SJSA1 (cell line): Measurements from ENCODE around the gene THSD7A. TPM values are rescaled to one million over a fixed set of nuclear protein-coding genes. Genes with fewer than 3 reads are reported as not detected.

ENCODE experiments used
- DNase-seq, 2 experiments: peaks; one replicate each; pipeline ENCODE4 v3.0.0-alpha.2; 2015 to 2020; ENCODE audit warnings: low spot score in 2 of 2, low read depth in 1 of 2
- H3K27ac ChIP-seq: fragments of 250-450 bp; sonication (Bioruptor Pico); 2 replicates; pipeline ENCODE4 v1.5.1; 2020; ENCODE audit warnings: mild to moderate bottlenecking, moderate library complexity
- H3K27me3 ChIP-seq: fragments of 250-450 bp; sonication (Bioruptor Pico); replicated peaks from 2 replicates; pipeline ENCODE4 v1.5.1; 2020; ENCODE audit warnings: mild to moderate bottlenecking, moderate library complexity
- H3K36me3 ChIP-seq: fragments of 250-450 bp; sonication (Bioruptor Pico); 2 replicates; pipeline ENCODE4 v1.5.1; 2020; ENCODE audit warnings: mild to moderate bottlenecking
- H3K4me1 ChIP-seq: fragments of 250-450 bp; sonication (Bioruptor Pico); replicated peaks from 2 replicates; pipeline ENCODE4 v1.6.1; 2021; ENCODE audit warnings: mild to moderate bottlenecking
- H3K4me3 ChIP-seq: fragments of 250-450 bp; sonication (Bioruptor Pico); 2 replicates; pipeline ENCODE4 v1.5.1; 2020; ENCODE audit warnings: mild to moderate bottlenecking
- H3K9me3 ChIP-seq: fragments of 250-450 bp; sonication (Bioruptor Pico); replicated peaks from 2 replicates; pipeline ENCODE4 v1.5.1; 2020; ENCODE audit warnings: mild to moderate bottlenecking
- total RNA-seq: library from RNA; depleted of rRNA; stranded (reverse); fragments of >200 nt; shearing (Covaris generic); gene quantifications from 2 replicates; pipeline ENCODE4 v1.2.3, GENCODE V29; 2014

THSD7A gene
- total RNA-seq, 1 experiment from 2014 or later, result not detected

DNA sequence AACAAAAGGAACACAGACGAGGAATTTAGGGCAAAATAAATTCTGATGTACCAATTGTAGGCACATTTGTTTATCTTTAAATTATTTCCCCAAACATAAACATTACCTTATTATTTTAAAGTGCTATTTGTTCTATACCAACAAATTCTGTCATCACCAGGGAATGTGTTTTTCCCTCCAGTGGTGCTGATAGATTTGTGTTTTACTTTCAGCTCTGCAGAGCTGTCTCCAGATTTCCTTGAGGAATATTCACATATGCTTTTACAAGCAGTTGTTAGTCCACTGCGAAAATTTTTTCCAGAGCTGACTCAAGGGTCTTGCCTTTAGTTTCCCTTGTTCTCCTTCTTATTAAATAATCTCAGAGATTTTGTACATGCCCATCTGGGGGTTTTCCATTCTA is 495.6 kb downstream of the THSD7A start:
- Histone ChIP-seq H3K36me3 (no peaks in the 10 kb centered on the region), H3K27me3 (no peaks in the 10 kb centered on the region), H3K9me3 (no peaks in the 10 kb centered on the region), H3K4me1 (no peaks in the 10 kb centered on the region), H3K4me3 (no peak overlapping the region), H3K27ac (no peak overlapping the region)
- no peak for DNase-seq

DNA sequence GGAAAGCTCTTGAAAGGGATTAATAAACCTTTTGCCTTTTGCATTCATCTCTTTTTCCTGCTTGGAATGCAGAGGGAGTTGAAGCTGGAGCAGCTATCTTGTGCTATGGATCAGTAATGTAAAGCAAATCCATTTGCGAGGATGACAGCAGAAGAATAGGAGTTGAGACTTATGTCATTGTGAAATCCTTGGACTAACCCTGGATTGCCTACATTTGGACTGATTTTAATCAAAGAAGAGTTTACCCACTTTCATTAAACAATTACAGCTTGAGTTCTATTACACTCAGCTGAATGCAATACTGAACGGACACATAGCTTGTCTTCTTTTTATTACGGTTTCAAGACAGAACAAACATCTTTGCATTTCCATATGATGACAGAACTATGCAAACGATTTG is 496.1 kb downstream of the THSD7A start:
- Histone ChIP-seq H3K4me1 (no peaks in the 10 kb centered on the region), H3K4me3 (no peak overlapping the region), H3K36me3 (no peaks in the 10 kb centered on the region), H3K9me3 (no peaks in the 10 kb centered on the region), H3K27me3 (no peaks in the 10 kb centered on the region), H3K27ac (no peak overlapping the region)
- no peak for DNase-seq

DNA sequence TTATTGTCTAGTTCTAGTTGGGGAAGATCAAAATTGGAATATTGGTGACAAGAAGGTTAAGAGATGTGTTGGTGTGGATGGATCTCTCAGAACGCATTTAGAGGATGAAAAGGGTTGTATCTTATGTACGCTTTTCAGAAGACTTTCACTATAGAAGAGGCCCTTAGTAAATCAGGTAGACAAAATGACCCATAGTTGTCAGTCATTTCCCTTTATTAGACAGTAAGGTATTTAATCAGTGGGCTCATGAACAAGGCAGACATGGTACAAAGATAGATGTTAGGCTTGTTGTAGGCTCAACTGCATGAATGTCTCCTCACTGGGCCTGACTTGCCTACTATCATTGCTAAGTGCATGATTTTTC is 499.2 kb downstream of the THSD7A start:
- Histone ChIP-seq H3K27ac (no peak overlapping the region), H3K4me3 (no peak overlapping the region), H3K4me1 (no peaks in the 10 kb centered on the region), H3K9me3 (no peaks in the 10 kb centered on the region), H3K27me3 (no peaks in the 10 kb centered on the region), H3K36me3 (no peaks in the 10 kb centered on the region)
- DNase-seq, result no peak

DNA sequence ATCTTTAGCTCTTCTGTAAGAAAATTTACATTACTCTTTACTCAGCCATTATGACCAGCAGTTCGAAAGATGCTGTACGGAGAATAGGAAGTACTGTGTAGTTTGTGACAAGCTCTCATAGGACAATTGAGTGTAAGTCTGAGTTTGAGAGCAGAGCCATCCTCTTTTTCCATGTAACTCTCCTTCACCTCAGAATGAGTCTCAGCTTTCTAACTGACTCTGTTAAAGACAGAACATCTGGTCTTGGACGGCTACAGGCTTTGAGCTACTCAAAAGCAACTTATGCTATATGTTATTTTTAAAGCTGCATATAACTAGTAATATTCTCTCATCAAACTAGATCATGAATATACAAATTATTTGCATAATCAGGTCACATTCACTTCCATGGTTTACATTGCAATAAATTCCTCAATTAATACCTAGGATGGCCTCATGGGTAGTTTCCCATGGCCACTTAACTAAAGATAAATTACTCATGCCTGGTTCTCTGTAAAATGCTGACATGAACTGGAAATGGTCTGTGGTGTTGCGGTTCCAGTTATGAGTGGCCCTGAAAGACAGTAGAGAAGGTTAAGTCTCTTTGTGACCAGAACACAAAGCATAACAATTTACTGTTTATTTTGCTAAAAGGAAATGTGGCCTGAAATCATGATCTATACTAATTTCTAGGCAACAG is 499.7 kb downstream of the THSD7A start:
- Histone ChIP-seq H3K36me3 (no peaks in the 10 kb centered on the region), H3K27ac (no peak overlapping the region), H3K4me1 (no peaks in the 10 kb centered on the region), H3K9me3 (no peaks in the 10 kb centered on the region), H3K4me3 (no peak overlapping the region), H3K27me3 (no peaks in the 10 kb centered on the region)
- no peak for DNase-seq

DNA sequence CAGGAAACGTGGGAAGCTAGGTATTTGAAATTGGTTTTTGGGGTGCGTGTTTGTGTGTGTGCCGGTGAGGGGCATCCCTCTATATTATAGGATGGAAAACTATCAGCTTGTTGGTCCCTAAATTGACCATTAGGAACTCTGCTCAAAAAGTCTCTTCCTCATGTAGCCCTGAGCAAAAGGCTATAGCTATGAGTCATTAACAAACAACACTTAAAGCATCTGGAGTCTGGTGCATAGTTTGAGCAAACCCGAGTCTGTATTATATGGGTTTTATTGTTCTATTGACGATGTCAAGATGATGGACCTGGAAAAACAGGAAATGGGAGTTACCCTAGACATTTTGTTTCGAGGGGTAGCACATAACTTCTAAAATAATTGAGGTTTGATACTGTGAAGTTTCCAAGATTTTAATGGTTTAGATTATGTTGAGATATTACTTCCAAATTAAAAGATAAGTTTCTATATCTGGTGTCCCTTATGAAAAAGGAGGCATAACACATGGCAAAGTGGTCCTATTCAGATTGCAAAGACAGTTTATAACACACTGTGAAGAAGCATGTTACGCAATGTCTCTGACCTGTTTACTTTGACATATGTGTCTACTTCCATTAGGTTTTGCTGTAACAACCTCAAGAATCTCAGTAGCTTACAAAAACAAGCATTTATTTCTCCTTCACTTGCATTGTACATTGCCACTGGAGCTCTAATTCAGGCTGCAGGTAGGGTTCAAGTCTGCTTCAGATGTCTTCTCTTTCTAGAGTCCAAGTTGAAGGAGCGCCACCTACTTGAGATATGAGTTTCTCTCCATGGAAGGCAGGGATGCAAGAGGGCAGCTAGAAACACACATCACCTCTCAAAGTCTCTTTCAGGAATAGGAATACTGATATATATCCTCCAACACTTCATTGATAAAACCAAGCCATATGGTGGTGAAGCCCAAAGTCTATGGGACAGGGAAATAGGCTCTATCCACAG is 500.6 kb downstream of the THSD7A start:
- DNase-seq, result no peak

DNA sequence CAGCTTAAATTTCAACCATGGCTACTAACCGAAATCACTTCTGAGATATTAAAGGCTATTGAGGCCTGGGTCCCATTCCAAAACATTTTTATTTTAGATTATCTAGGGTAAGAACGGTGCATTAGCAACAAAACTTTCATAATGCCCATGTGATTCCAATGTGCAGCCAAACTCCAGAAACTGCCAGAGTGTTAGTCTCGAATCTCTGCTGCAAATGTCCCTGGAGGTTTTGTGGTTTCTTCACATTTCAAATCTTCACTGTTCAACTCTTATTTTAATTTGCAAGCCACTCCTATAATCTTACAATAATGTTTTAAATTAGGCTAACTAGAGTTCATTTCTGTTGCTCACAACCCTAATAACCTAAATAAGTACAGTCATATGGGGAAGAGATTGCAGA is 501.3 kb downstream of the THSD7A start:
- H3K27me3 ChIP-seq, result no peaks in the 10 kb centered on the region

More for the DNA sequence above, 500.6 kb downstream of the THSD7A start:
- Histone ChIP-seq H3K9me3 (no peaks in the 10 kb centered on the region), H3K4me1 (no peaks in the 10 kb centered on the region), H3K4me3 (no peak overlapping the region), H3K27me3 (no peaks in the 10 kb centered on the region), H3K27ac (no peak overlapping the region), H3K36me3 (no peaks in the 10 kb centered on the region)

DNA sequence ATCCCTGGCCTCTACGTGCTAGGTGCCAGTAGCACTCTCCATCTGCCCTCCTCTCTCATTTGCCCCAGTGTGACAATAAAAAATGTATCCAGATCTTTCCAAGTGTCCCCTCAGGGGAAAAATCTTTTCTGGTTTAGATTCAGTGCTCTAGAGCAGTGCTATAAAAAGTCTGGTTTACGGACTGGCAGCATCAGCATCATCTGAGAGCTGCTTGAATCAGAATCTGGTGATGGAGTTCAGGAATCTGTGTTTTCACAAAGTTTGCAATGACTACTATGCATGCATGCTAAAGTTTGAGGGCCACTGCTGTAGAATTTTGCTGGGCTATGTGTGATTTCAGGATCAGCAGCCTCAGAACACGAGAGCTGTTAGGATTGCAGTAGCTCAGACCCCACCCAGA is 501.8 kb downstream of the THSD7A start:
- no peak overlapping the region for H3K27ac ChIP-seq
- H3K4me1 ChIP-seq, result no peaks in the 10 kb centered on the region
- no peaks in the 10 kb centered on the region for H3K27me3 ChIP-seq
- no peak overlapping the region for H3K4me3 ChIP-seq
- no peaks in the 10 kb centered on the region for H3K9me3 ChIP-seq
- H3K36me3 ChIP-seq, result no peaks in the 10 kb centered on the region
- no peak for DNase-seq

More for the DNA sequence above, 501.3 kb downstream of the THSD7A start:
- H3K36me3 ChIP-seq, result no peaks in the 10 kb centered on the region
- no peaks in the 10 kb centered on the region for H3K9me3 ChIP-seq
- H3K27ac ChIP-seq, result no peak overlapping the region
- H3K4me1 ChIP-seq, result no peaks in the 10 kb centered on the region
- no peak overlapping the region for H3K4me3 ChIP-seq
- DNase-seq, result no peak

DNA sequence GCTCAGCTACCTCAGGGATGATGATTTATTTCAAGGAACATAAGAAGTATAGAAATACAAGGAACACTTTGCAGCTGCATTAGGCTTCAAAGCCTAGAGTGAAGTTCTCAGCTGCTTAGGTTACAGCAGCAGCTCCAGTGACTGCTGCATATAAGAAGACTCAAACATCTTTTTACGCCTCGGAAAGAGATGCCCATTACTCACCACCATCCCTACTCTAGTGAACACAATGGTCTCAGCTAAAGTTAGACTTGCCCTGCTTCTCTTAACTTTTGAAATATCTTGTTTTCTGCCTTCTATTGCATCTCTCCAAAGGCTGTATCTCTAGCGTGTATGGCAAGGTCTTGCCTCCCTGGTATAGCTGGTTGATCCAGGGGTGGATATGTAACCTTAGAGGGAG is 502.4 kb downstream of the THSD7A start:
- no peaks in the 10 kb centered on the region for H3K36me3 ChIP-seq
- no peak overlapping the region for H3K27ac ChIP-seq
- DNase-seq, result no peak

DNA sequence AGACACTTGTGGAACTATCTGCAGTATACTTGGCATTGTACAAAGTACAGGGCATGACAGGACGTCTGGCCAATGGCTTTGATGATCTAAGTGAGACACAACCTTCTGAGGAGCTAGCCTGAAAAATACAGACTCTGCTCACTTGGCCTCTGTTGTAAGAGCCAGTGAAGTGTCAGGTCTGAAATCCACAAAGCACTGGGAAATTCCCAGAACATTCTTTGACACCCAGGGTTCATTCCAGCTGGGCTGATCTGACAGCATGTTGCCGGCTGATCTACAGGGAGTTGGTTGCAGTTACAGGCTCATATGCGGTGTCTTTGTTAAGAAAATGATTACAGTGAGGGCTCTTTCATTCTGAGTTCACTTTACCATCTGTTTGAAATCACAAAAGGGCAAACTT is 503.7 kb downstream of the THSD7A start:
- Histone ChIP-seq H3K27me3 (no peaks in the 10 kb centered on the region), H3K36me3 (no peaks in the 10 kb centered on the region), H3K4me1 (no peaks in the 10 kb centered on the region), H3K9me3 (no peaks in the 10 kb centered on the region), H3K27ac (no peak overlapping the region), H3K4me3 (no peak overlapping the region)
- no peak for DNase-seq

More for the DNA sequence above, 502.4 kb downstream of the THSD7A start:
- H3K4me3 ChIP-seq, result no peak overlapping the region
- no peaks in the 10 kb centered on the region for H3K27me3 ChIP-seq
- no peaks in the 10 kb centered on the region for H3K4me1 ChIP-seq
- no peaks in the 10 kb centered on the region for H3K9me3 ChIP-seq

DNA sequence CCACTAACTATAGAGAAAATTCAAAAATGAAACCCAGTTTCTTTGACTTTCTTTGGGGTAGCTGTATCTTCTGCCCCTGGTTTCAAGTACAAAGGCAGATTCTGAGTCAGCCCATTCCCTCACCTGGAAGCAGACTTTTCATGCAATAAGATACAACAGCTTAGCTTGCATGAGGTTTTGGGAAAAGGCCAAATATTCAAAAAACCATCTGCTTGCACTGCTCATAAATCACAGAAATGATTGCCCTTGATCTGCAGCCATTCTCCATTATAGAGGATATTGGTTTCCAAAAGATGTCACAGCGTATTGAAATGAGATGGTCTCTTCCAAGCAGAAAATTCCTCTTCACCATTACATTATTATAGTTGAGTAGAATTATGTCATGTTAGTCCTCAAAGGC is 504.4 kb downstream of the THSD7A start:
- H3K4me3 ChIP-seq, result no peak overlapping the region
- H3K9me3 ChIP-seq, result no peaks in the 10 kb centered on the region
- no peaks in the 10 kb centered on the region for H3K36me3 ChIP-seq
- H3K27ac ChIP-seq, result no peak overlapping the region
- no peaks in the 10 kb centered on the region for H3K4me1 ChIP-seq
- no peak for DNase-seq
- no peaks in the 10 kb centered on the region for H3K27me3 ChIP-seq
